HepG2 (cell line): ENCODE measurements around the gene TRIM61. TPM values are rescaled to one million over a fixed set of nuclear protein-coding genes. Genes with fewer than 3 reads are reported as not detected.

Source experiments
- ATAC-seq: fragments of 200-7000 bp; cut with Tn5 transposase; 3 replicates; pipeline ENCODE4 v1.9.1; 2020; ENCODE audit warnings: mild to moderate bottlenecking, moderate library complexity
- BruUV-seq: library from RNA; stranded (reverse); fragments of 400-500 nt; replicated peaks from 2 replicates; lab custom pipeline; 2021; lab: Mats Ljungman, UMichigan
- CTCF ChIA-PET: fragments of 300-600 bp; formaldehyde crosslinking; extraction: SDS; loops from one replicate; lab custom pipeline; 2021; ENCODE audit warnings: low total read pairs, inconsistent platforms, low intra/inter-chr PET ratio; lab: Yijun Ruan, JAX
- POLR2A ChIA-PET: fragments of 350-600 bp; sonication (Branson Sonifier 250); formaldehyde crosslinking; loops from one replicate; lab custom pipeline; 2020; ENCODE audit warnings: antibody characterized with exemption, inconsistent platforms; lab: Yijun Ruan, JAX
- DNase-seq: peaks from one replicate; pipeline ENCODE4 v3.0.0-alpha.2; 2015; ENCODE audit warnings: low spot score
- FAIRE-seq: peaks from 3 replicates; lab custom pipeline; 2011; peaks lifted over from hg19 to GRCh38; lab: Jason Lieb, UNC
- H2AFZ ChIP-seq: one replicate; pipeline ENCODE4 v1.6.1; 2011; ENCODE audit warnings: low read length, inconsistent platforms
- H3K27ac ChIP-seq: fragments of 300-600 bp; 3 replicates; pipeline ENCODE4 v1.8.0; 2011; ENCODE audit warnings: mixed run types, mild to moderate bottlenecking, mixed read lengths, low read length, inconsistent platforms; ENCODE audit not compliant: insufficient read depth; ENCODE audit errors: extremely low read length
- H3K27me3 ChIP-seq, 2 experiments: fragments of 200-600 bp in 1 of 2; 2 replicates in 1 of 2; 3 replicates in 1 of 2; pipeline versions ENCODE4 v1.6.0 to v1.8.0; 2011; ENCODE audit warnings: low read length in 2 of 2, mild to moderate bottlenecking in 2 of 2, moderate library complexity in 2 of 2, inconsistent platforms in 1 of 2; ENCODE audit not compliant: insufficient read depth in 2 of 2, control insufficient read depth in 1 of 2
- H3K36me3 ChIP-seq, 2 experiments: fragments of 200-600 bp in 1 of 2; replicated peaks in 1 of 2; 2 replicates in 1 of 2; 3 replicates in 1 of 2; pipeline versions ENCODE4 v1.5.1 to v1.8.0; 2011; ENCODE audit warnings: low read length in 2 of 2, inconsistent platforms in 1 of 2; ENCODE audit not compliant: insufficient read depth in 2 of 2, control insufficient read depth in 1 of 2
- H3K4me1 ChIP-seq: 2 replicates; pipeline ENCODE4 v1.5.1; 2012; ENCODE audit warnings: low read length, inconsistent platforms; ENCODE audit not compliant: insufficient read depth
- H3K4me2 ChIP-seq: 2 replicates; pipeline ENCODE4 v1.6.0; 2011; ENCODE audit warnings: low read depth, low read length, inconsistent platforms
- H3K4me3 ChIP-seq, 3 experiments: fragments of 200-600 bp in 1 of 3; sonication (generic), shearing (Covaris generic) in 1 of 3; replicated peaks in 1 of 3; 2 replicates each; pipeline ENCODE4 v1.5.1; 2011 to 2016; ENCODE audit warnings: low read length in 3 of 3, inconsistent platforms in 2 of 3, low read depth in 2 of 3, mild to moderate bottlenecking in 2 of 3, control low read depth in 1 of 3, mixed read lengths in 1 of 3; ENCODE audit not compliant: insufficient read depth in 1 of 3
- H3K79me2 ChIP-seq: one replicate; pipeline ENCODE4 v1.6.1; 2011; ENCODE audit warnings: low read length, inconsistent platforms; ENCODE audit not compliant: insufficient read depth
- H3K9ac ChIP-seq: 2 replicates; pipeline ENCODE4 v1.6.0; 2011; ENCODE audit warnings: mild to moderate bottlenecking, low read depth, low read length, inconsistent platforms; ENCODE audit not compliant: insufficient read depth
- H3K9me3 ChIP-seq: 2 replicates; pipeline ENCODE4 v1.5.1; 2012; ENCODE audit warnings: mild to moderate bottlenecking, low read length
- H4K20me1 ChIP-seq: 2 replicates; pipeline ENCODE4 v1.6.0; 2011; ENCODE audit warnings: inconsistent platforms, mild to moderate bottlenecking, low read length, moderate library complexity; ENCODE audit not compliant: insufficient read depth
- DR1 ChIP-seq: sonication (generic); formaldehyde crosslinking; IDR thresholded peaks from 2 replicates; pipeline ENCODE4 v1.8.0; 2021; ENCODE audit warnings: mild to moderate bottlenecking, missing genetic modification reagents, inconsistent platforms
- ESRRA ChIP-seq: sonication (generic); formaldehyde crosslinking; IDR thresholded peaks from 2 replicates; pipeline ENCODE4 v1.5.1; 2020; ENCODE audit warnings: mild to moderate bottlenecking, low read depth, missing genetic modification reagents
- FOXA3 ChIP-seq: IDR thresholded peaks from 2 replicates; pipeline ENCODE4 v1.6.1; 2016; ENCODE audit warnings: missing genetic modification reagents, missing compliant biosample characterization
- KIAA2018 ChIP-seq: sonication (generic); formaldehyde crosslinking; IDR thresholded peaks from 2 replicates; pipeline ENCODE4 v1.5.0; 2020; ENCODE audit warnings: mild to moderate bottlenecking, missing genetic modification reagents, borderline replicate concordance
- KLF13 ChIP-seq: sonication (generic); formaldehyde crosslinking; IDR thresholded peaks from 2 replicates; pipeline ENCODE4 v1.4.0; 2020; ENCODE audit warnings: mild to moderate bottlenecking, missing genetic modification reagents
- MTERF4 ChIP-seq: sonication (generic); formaldehyde crosslinking; IDR thresholded peaks from 2 replicates; pipeline ENCODE4 v1.8.0; 2023; ENCODE audit warnings: mild to moderate bottlenecking, missing genetic modification reagents
- SP4 ChIP-seq: sonication (generic); formaldehyde crosslinking; IDR thresholded peaks from 2 replicates; pipeline ENCODE4 v1.8.1; 2023; ENCODE audit warnings: mild to moderate bottlenecking, missing genetic modification reagents
- ZFY ChIP-seq: sonication (generic); formaldehyde crosslinking; IDR thresholded peaks from 2 replicates; pipeline ENCODE4 v1.4.0; 2020; ENCODE audit warnings: missing genetic modification reagents
- ZMAT3 ChIP-seq: sonication (generic); formaldehyde crosslinking; conservative IDR thresholded peaks from 2 replicates; pipeline ENCODE4 v1.7.0; 2021; ENCODE audit warnings: missing genetic modification reagents
- ZNF160 ChIP-seq: sonication (generic); formaldehyde crosslinking; IDR thresholded peaks from 2 replicates; pipeline ENCODE4 v1.8.0; 2022; ENCODE audit warnings: mild to moderate bottlenecking, inconsistent platforms, missing genetic modification reagents
- ZNF232 ChIP-seq: sonication (generic); formaldehyde crosslinking; IDR thresholded peaks from 2 replicates; pipeline ENCODE4 v1.4.0; 2020; ENCODE audit warnings: missing genetic modification reagents, borderline replicate concordance
- ZNF296 ChIP-seq: sonication (generic); formaldehyde crosslinking; conservative IDR thresholded peaks from 2 replicates; pipeline ENCODE4 v1.5.0; 2020; ENCODE audit warnings: mild to moderate bottlenecking, missing genetic modification reagents
- ZNF550 ChIP-seq: sonication (generic); formaldehyde crosslinking; IDR thresholded peaks from 2 replicates; pipeline ENCODE4 v1.4.0; 2020; ENCODE audit warnings: mild to moderate bottlenecking, missing genetic modification reagents, borderline replicate concordance
- ZNF589 ChIP-seq: sonication (generic); formaldehyde crosslinking; conservative IDR thresholded peaks from 2 replicates; pipeline ENCODE4 v1.8.0; 2022; ENCODE audit warnings: mild to moderate bottlenecking, moderate library complexity, missing genetic modification reagents
- WGBS: methylation state at CpG from one replicate; pipeline ENCODE4 v1.1.6; 2017; ENCODE audit warnings: low lambda C conversion rate; 5-methylcytosine and 5-hydroxymethylcytosine counted together
- in situ Hi-C: cut with HindIII; loops from 2 replicates; pipeline ENCODE4 v1.10.0; 2017; ENCODE audit warnings: low pct_unique_long_range_greater_than_20kb; ENCODE audit not compliant: extremely low pct_ligation_motif_present
- intact Hi-C: fragments of 100-400 bp; cut with micrococcal nuclease; formaldehyde crosslinking; loops from one replicate; pipeline ENCODE4 v1.10.0; 2022; ENCODE audit not compliant: unreplicated experiment
- polyA plus RNA-seq, 8 experiments: library from polyadenylated mRNA; depleted of rRNA in 3 of 8; stranded (reverse) in 7 of 8; unstranded in 1 of 8; fragments of >200 nt; fragmentation: Illumina TruSeq in 4 of 8; extraction: Trizol in 4 of 8; gene quantifications; 2 replicates each; pipeline versions ENCODE4 v1.2.1 to v1.2.3, GENCODE V29; 2011 to 2016; ENCODE audit warnings: low read depth in 4 of 8, missing spikeins in 1 of 8, mixed read lengths in 1 of 8; ENCODE audit not compliant: insufficient read depth in 1 of 8
- total RNA-seq, 5 experiments: library from RNA; depleted of rRNA; stranded (reverse); fragments of >200 nt; fragmentation: Illumina TruSeq; extraction: Trizol; gene quantifications; 2 replicates each; pipeline ENCODE4 v1.2.3, GENCODE V29; 2016; ENCODE audit warnings: low read depth in 1 of 5

TRIM61 gene
- total and polyA plus RNA-seq, 2 of the 13 experiments (the other 11 are each of a cell fraction or from before 2014, with no cell fraction given): not detected

DNA sequence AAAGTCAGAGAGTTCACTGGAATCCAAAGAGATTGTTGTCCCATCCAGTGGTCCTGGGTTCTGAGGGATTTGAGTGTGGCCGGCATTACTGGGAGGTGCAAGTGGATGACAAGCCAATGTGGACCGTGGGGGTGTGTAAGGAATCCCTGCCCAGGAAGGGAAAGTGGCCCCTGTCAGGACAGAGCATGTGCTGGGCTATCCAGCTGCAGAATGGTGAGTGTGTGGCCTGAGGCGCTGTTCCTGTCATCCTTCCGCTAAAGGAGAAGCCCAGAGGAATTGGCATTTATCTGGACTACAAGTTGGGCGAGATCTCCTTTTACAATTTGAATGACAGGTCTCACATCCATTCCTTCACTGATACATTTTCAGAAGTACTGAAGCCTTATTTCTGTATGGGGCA lies 33.9 kb upstream of the TRIM61 start:
- Histone ChIP-seq H3K79me2 (no peaks in the 10 kb centered on the region), H3K9me3 (no peaks in the 10 kb centered on the region), H3K27ac (no peak overlapping the region), H3K27me3 (peaks cover 2 to 5% of the 10 kb centered on the region in 2 experiments; a peak in 2 of 5 replicates), H4K20me1 (no peaks in the 10 kb centered on the region), H3K4me2 (no peak overlapping the region), H3K36me3 (no peaks in the 10 kb centered on the region), H3K9ac (no peak overlapping the region), H3K4me3 (no peak overlapping the region), H2AFZ (no peak overlapping the region), H3K4me1 (peaks cover 6% of the 10 kb centered on the region; the same call in 1 of the 2 replicates)
- POLR2A ChIA-PET: no interaction called here
- TF ChIP-seq ZNF589 (CRISPR knock-in tag): no peak
- TF ChIP-seq ESRRA: no peak
- TF ChIP-seq ZNF160 (CRISPR knock-in tag): no peak
- no peak for TF ChIP-seq FOXA3 (CRISPR knock-in tag)
- TF ChIP-seq KIAA2018: no peak
- no peak for TF ChIP-seq MTERF4 (CRISPR knock-in tag)
- TF ChIP-seq ZNF550 (CRISPR knock-in tag): no peak
- no peak for TF ChIP-seq SP4 (CRISPR knock-in tag)
- TF ChIP-seq ZNF296 (CRISPR knock-in tag): no peak
- TF ChIP-seq KLF13 (CRISPR knock-in tag): no peak
- TF ChIP-seq ZMAT3: no peak
- TF ChIP-seq ZNF232 (CRISPR knock-in tag): no peak
- TF ChIP-seq DR1 (CRISPR knock-in tag): no peak
- no peak for TF ChIP-seq ZFY (CRISPR knock-in tag)
- ATAC-seq (no peak), FAIRE-seq (no peak), DNase-seq (no peak)
- in situ Hi-C loops (no loop called here), intact Hi-C loops (no loop called here)
- CTCF ChIA-PET: no interaction called here
- no TSS peak for BruUV-seq
- WGBS: 4% methylated on average over 3 of the region's 5 CpGs
